HepG2 (cell line): Measurements from ENCODE around the gene ARFGAP1. TPM values are rescaled to one million over a fixed set of nuclear protein-coding genes. Genes with fewer than 3 reads are reported as not detected.

Experiments used
- CBFB ChIP-seq: sonication (generic); formaldehyde crosslinking; IDR thresholded peaks from 2 replicates; pipeline ENCODE4 v1.4.0; 2020; ENCODE audit warnings: missing genetic modification reagents
- FOXJ3 ChIP-seq: sonication (generic); formaldehyde crosslinking; IDR thresholded peaks from 2 replicates; pipeline ENCODE4 v1.4.0; 2020; ENCODE audit warnings: missing genetic modification reagents, mild to moderate bottlenecking, borderline replicate concordance
- HES4 ChIP-seq: sonication (generic); formaldehyde crosslinking; IDR thresholded peaks from 2 replicates; pipeline ENCODE4 v1.9.0; 2021; ENCODE audit warnings: mild to moderate bottlenecking, missing genetic modification reagents, borderline replicate concordance
- HNRNPL ChIP-seq: fragments of 200-400 bp; formaldehyde crosslinking; IDR thresholded peaks from 2 replicates; pipeline ENCODE4 v1.6.1; 2017; ENCODE audit warnings: mild to moderate bottlenecking, low read depth, low read length
- IRF2 ChIP-seq: IDR thresholded peaks from 2 replicates; pipeline ENCODE4 v1.6.1; 2018; ENCODE audit warnings: missing genetic modification reagents, missing compliant biosample characterization
- KDM3A ChIP-seq: IDR thresholded peaks from 2 replicates; pipeline ENCODE4 v1.6.1; 2018; ENCODE audit warnings: low read depth, missing compliant biosample characterization
- MLXIP ChIP-seq: sonication (generic); formaldehyde crosslinking; IDR thresholded peaks from 2 replicates; pipeline ENCODE4 v1.9.0; 2021; ENCODE audit warnings: missing genetic modification reagents, borderline replicate concordance
- NFE2 ChIP-seq: sonication (generic); formaldehyde crosslinking; IDR thresholded peaks from 2 replicates; pipeline ENCODE4 v1.4.0; 2020; ENCODE audit warnings: missing genetic modification reagents
- POLR2G ChIP-seq: fragments of 200-400 bp; formaldehyde crosslinking; IDR thresholded peaks from 2 replicates; pipeline ENCODE4 v1.6.1; 2018; ENCODE audit warnings: mild to moderate bottlenecking, low read depth, low read length, moderate library complexity
- PRPF4 ChIP-seq: fragments of 200-400 bp; formaldehyde crosslinking; IDR thresholded peaks from 2 replicates; pipeline ENCODE4 v1.6.1; 2016; ENCODE audit warnings: low read length, low read depth; ENCODE audit not compliant: poor library complexity, severe bottlenecking
- SMYD3 ChIP-seq: sonication (generic); formaldehyde crosslinking; IDR thresholded peaks from 2 replicates; pipeline ENCODE4 v1.8.1; 2023; ENCODE audit warnings: mild to moderate bottlenecking, missing genetic modification reagents
- SPEN ChIP-seq: sonication (generic); formaldehyde crosslinking; IDR thresholded peaks from 2 replicates; pipeline ENCODE4 v1.5.1; 2020; ENCODE audit warnings: low read depth, mild to moderate bottlenecking, missing genetic modification reagents
- SRF ChIP-seq: IDR thresholded peaks from 2 replicates; pipeline ENCODE4 v1.6.1; 2011; ENCODE audit warnings: mild to moderate bottlenecking, low read depth, low read length, moderate library complexity
- ZBTB26 ChIP-seq: IDR thresholded peaks from 2 replicates; pipeline ENCODE4 v1.6.1; 2016; ENCODE audit warnings: missing compliant biosample characterization, missing genetic modification reagents, borderline replicate concordance
- ZBTB33 ChIP-seq: sonication (generic); formaldehyde crosslinking; IDR thresholded peaks from 2 replicates; pipeline ENCODE4 v1.4.0; 2020; ENCODE audit warnings: missing genetic modification reagents
- ZC3H13 ChIP-seq: sonication (generic); formaldehyde crosslinking; IDR thresholded peaks from 2 replicates; pipeline ENCODE4 v1.8.1; 2023; ENCODE audit warnings: mild to moderate bottlenecking, missing genetic modification reagents, moderate library complexity
- ZFP36L1 ChIP-seq: sonication (generic); formaldehyde crosslinking; IDR thresholded peaks from 2 replicates; pipeline ENCODE4 v1.8.0; 2022; ENCODE audit warnings: mild to moderate bottlenecking, missing genetic modification reagents, moderate library complexity
- ZNF354B ChIP-seq: sonication (generic); formaldehyde crosslinking; IDR thresholded peaks from 2 replicates; pipeline ENCODE4 v1.8.0; 2022; ENCODE audit warnings: mild to moderate bottlenecking, missing genetic modification reagents
- ZNF839 ChIP-seq: sonication (generic); formaldehyde crosslinking; IDR thresholded peaks from 2 replicates; pipeline ENCODE4 v1.4.0; 2020; ENCODE audit warnings: missing genetic modification reagents, mild to moderate bottlenecking, borderline replicate concordance
- ZZZ3 ChIP-seq: sonication (generic); formaldehyde crosslinking; IDR thresholded peaks from 2 replicates; pipeline ENCODE4 v1.4.0; 2020; ENCODE audit warnings: missing genetic modification reagents, mild to moderate bottlenecking, borderline replicate concordance
- polyA plus RNA-seq, 8 experiments: library from polyadenylated mRNA; depleted of rRNA in 3 of 8; stranded (reverse) in 7 of 8; unstranded in 1 of 8; fragments of >200 nt; fragmentation: Illumina TruSeq in 4 of 8; extraction: Trizol in 4 of 8; gene quantifications; 2 replicates each; pipeline versions ENCODE4 v1.2.1 to v1.2.3, GENCODE V29; 2011 to 2016; ENCODE audit warnings: low read depth in 4 of 8, missing spikeins in 1 of 8, mixed read lengths in 1 of 8; ENCODE audit not compliant: insufficient read depth in 1 of 8
- total RNA-seq, 5 experiments: library from RNA; depleted of rRNA; stranded (reverse); fragments of >200 nt; fragmentation: Illumina TruSeq; extraction: Trizol; gene quantifications; 2 replicates each; pipeline ENCODE4 v1.2.3, GENCODE V29; 2016; ENCODE audit warnings: low read depth in 1 of 5
- TF ChIP-seq, protein P1 (sequence below), 2 experiments: sonication (generic) in 1 of 2; formaldehyde crosslinking in 1 of 2; IDR thresholded peaks; 2 replicates each; pipeline versions ENCODE4 v1.4.0 to v1.6.1; 2018 to 2020; ENCODE audit warnings: missing genetic modification reagents in 2 of 2, borderline replicate concordance in 1 of 2, low read depth in 1 of 2, mild to moderate bottlenecking in 1 of 2, missing biosample characterization in 1 of 2
- TF ChIP-seq, protein P2 (sequence below): IDR thresholded peaks from 2 replicates; pipeline ENCODE4 v1.6.1; 2016; ENCODE audit warnings: mild to moderate bottlenecking, missing biosample characterization, missing genetic modification reagents

Gene ARFGAP1
- total and polyA plus RNA-seq, 2 of the 13 experiments (the other 11 are each of a cell fraction or from before 2014, with no cell fraction given) = 132 TPM

DNA sequence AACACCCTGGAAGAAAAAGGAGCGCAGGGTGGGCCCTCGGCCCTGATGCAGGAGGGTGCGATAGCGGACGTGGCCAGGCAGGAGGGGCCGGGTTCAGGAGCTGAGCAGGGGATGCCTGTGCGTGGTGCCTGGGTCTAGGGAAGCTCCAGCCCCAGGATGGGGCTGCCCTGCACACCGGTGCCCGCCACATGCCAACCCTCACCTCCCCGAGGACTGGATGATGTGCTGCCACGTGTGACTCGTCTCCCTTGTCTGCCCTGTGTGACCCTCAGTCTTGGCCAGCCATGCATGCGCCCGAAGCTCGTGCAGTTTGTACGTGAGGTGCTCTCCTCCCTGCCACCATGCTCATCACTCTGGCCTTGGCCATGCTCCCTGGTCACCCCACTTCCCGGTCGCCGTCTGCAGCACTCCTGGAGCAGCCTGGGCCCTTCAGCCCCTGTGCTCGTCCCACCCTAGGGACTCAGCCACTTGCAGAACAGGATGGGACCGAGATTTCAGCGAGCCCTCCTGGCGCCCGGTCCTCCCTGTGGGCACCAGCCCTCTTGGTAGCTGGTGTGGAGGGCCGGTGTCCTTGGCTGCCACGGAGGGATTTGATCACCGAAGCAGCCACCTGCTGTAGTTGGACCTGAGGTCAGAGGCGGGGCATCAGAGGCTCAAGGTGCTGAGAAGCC lies 16.1 kb downstream of the ARFGAP1 start (continued):
- TF ChIP-seq ZNF839 (CRISPR knock-in tag) (no peak), PRPF4 (no peak), FOXJ3 (CRISPR knock-in tag) (no peak), ZBTB26 (CRISPR knock-in tag) (no peak), HES4 (CRISPR knock-in tag) (no peak), IRF2 (CRISPR knock-in tag) (no peak), POLR2G (peak; percentile 35; the same call in 1 of the 2 replicates), ZFP36L1 (CRISPR knock-in tag) (no peak), NFE2 (CRISPR knock-in tag) (no peak), ZBTB33 (CRISPR knock-in tag) (no peak), CBFB (CRISPR knock-in tag) (no peak), HNRNPL (0 out of 2 replicates have a peak, but pooled peaks have one; percentile 65), SPEN (CRISPR knock-in tag) (no peak), KDM3A (no peak), SRF (no peak), ZC3H13 (CRISPR knock-in tag) (no peak), SMYD3 (no peak), ZNF354B (CRISPR knock-in tag) (no peak), MLXIP (CRISPR knock-in tag) (no peak), ZZZ3 (no peak)
- TF ChIP-seq, protein P1, sequence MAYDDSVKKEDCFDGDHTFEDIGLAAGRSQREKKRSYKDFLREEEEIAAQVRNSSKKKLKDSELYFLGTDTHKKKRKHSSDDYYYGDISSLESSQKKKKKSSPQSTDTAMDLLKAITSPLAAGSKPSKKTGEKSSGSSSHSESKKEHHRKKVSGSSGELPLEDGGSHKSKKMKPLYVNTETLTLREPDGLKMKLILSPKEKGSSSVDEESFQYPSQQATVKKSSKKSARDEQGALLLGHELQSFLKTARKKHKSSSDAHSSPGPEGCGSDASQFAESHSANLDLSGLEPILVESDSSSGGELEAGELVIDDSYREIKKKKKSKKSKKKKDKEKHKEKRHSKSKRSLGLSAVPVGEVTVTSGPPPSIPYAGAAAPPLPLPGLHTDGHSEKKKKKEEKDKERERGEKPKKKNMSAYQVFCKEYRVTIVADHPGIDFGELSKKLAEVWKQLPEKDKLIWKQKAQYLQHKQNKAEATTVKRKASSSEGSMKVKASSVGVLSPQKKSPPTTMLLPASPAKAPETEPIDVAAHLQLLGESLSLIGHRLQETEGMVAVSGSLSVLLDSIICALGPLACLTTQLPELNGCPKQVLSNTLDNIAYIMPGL (CRISPR knock-in tag; IDR thresholded peaks at IDR 0.05; ENCODE audit: borderline replicate concordance in 1 of 2, low read depth in 1 of 2) = no peak
- TF ChIP-seq, protein P2, sequence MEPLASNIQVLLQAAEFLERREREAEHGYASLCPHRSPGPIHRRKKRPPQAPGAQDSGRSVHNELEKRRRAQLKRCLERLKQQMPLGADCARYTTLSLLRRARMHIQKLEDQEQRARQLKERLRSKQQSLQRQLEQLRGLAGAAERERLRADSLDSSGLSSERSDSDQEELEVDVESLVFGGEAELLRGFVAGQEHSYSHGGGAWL (CRISPR knock-in tag) = no peak
